Activated CD8-positive, alpha-beta T cell treated with anti-CD3 and anti-CD28 coated beads, Interleukin-2, amount 10 ng/mL, durations not matched to agents 7 days and 5 days (primary cell): Measurements from ENCODE around the gene RC3H2. TPM values are rescaled to one million over a fixed set of nuclear protein-coding genes. Genes with fewer than 3 reads are reported as not detected.
"Not testable (repeated sequence)": the region's sequence is repeated elsewhere in the genome, so short reads cannot be mapped to it uniquely, and the experiment has no call there.

ENCODE experiments used
- ATAC-seq: fragments of 150-1000 bp; cut with Tn5 transposase; one replicate; pipeline ENCODE4 v1.10.0; 2021; ENCODE audit warnings: moderate library complexity
- CTCF ChIA-PET: fragments of 350-600 bp; sonication (Branson Sonifier 250); formaldehyde crosslinking; loops from one replicate; lab custom pipeline; 2021; ENCODE audit warnings: antibody characterized with exemption; lab: Charles Lee
- POLR2A ChIA-PET: fragments of 350-600 bp; sonication (Branson Sonifier 250); formaldehyde crosslinking; loops from one replicate; lab custom pipeline; 2021; ENCODE audit warnings: antibody characterized with exemption; lab: Charles Lee
- DNase-seq: peaks from one replicate; pipeline ENCODE4 v3.0.0-alpha.2; 2020
- H3K27ac Mint-ChIP-seq: one replicate; pipeline ENCODE4 v1.8.0; 2021; ENCODE audit warnings: mild to moderate bottlenecking, mixed read lengths
- H3K27me3 Mint-ChIP-seq: one replicate; pipeline ENCODE4 v1.8.0; 2021; ENCODE audit warnings: low read depth, mixed read lengths
- H3K36me3 Mint-ChIP-seq: one replicate; pipeline ENCODE4 v1.8.0; 2021; ENCODE audit warnings: low read depth, mixed read lengths
- H3K4me1 Mint-ChIP-seq: one replicate; pipeline ENCODE4 v1.8.0; 2021; ENCODE audit warnings: low read depth, mixed read lengths
- H3K4me3 Mint-ChIP-seq: one replicate; pipeline ENCODE4 v1.8.0; 2021; ENCODE audit warnings: mild to moderate bottlenecking, mixed read lengths
- H3K9me3 Mint-ChIP-seq: one replicate; pipeline ENCODE4 v1.8.0; 2022; ENCODE audit warnings: mixed read lengths; ENCODE audit not compliant: insufficient read depth
- total RNA-seq, 2 experiments: library from RNA; stranded (reverse); gene quantifications; one replicate each; pipeline ENCODE4 v1.2.3, GENCODE V29; 2021

RC3H2 gene
- total RNA-seq, 2 experiments from 2014 or later = 40.3 to 43.6 TPM

DNA sequence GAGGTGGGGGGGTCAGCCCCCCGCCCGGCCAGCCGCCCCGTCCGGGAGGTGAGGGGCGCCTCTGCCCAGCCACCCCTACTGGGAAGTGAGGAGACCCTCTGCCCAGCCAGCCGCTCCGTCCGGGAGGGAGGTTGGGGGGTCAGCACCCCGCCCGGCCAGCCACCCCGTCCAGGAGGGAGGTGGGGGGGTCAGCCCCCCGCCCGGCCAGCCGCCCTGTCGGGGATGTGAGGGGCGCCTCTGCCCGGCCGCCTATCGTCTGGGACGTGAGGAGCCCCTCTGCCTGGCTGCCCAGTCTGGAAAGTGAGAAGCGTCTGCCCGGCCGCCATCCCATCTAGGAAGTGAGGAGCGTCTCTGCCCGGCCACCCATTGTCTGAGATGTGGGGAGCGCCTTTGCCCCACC lies 37.9 kb downstream of the RC3H2 start:
- H3K4me1 Mint-ChIP-seq, H3K4me3 Mint-ChIP-seq, DNase-seq, CTCF ChIA-PET, ATAC-seq, POLR2A ChIA-PET, H3K27ac Mint-ChIP-seq, H3K9me3 Mint-ChIP-seq, H3K27me3 Mint-ChIP-seq: not testable (repeated sequence)
- H3K36me3 Mint-ChIP-seq = peaks cover 42% of the 10 kb centered on the region

GRCh38 chr9:122866079-122866478 lies 39.1 kb downstream of the RC3H2 start:
- H3K27ac Mint-ChIP-seq = no peak overlapping the region
- H3K36me3 Mint-ChIP-seq = peaks cover 41% of the 10 kb centered on the region
- no peaks in the 10 kb centered on the region for H3K4me1 Mint-ChIP-seq
- no peak for DNase-seq
- H3K4me3 Mint-ChIP-seq = no peak overlapping the region
- no peaks in the 10 kb centered on the region for H3K27me3 Mint-ChIP-seq
- ChIA-PET POLR2A (no interaction called here), CTCF (no interaction called here)
- no peak for ATAC-seq
- H3K9me3 Mint-ChIP-seq = no peaks in the 10 kb centered on the region

DNA sequence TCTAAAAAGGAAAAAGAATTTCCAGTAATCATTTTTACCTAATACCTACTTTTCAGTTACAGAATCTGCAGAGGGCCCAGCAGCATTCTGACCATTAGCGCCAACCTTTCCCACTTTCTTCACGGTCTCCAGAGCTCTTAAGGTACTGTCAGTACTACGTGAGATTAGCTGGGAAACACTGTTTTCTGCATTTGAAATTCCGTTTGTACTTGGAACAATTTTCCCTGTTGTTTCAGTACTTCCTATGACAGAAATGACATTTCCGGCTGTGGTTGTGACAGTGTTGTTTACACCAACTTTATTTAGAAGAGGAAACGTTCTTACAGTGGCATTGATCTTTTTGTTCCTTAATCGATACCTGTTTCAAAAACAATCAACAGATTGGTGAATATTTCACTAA lies 39.9 kb downstream of the RC3H2 start:
- ATAC-seq = no peak
- no peak overlapping the region for H3K4me3 Mint-ChIP-seq
- no peak for DNase-seq
- H3K9me3 Mint-ChIP-seq = no peaks in the 10 kb centered on the region
- ChIA-PET POLR2A (no interaction called here), CTCF (no interaction called here)
- H3K36me3 Mint-ChIP-seq = peaks cover 34% of the 10 kb centered on the region
- no peaks in the 10 kb centered on the region for H3K4me1 Mint-ChIP-seq
- H3K27me3 Mint-ChIP-seq = no peaks in the 10 kb centered on the region
- H3K27ac Mint-ChIP-seq = no peak overlapping the region

- Mint-ChIP-seq H3K36me3 (peaks cover 41% of the 10 kb centered on the region), H3K9me3 (no peaks in the 10 kb centered on the region), H3K27me3 (no peaks in the 10 kb centered on the region), H3K4me3 (no peak overlapping the region), H3K4me1 (peaks cover 2% of the 10 kb centered on the region), H3K27ac (no peak overlapping the region)
- ATAC-seq = no peak
- no peak for DNase-seq
- CTCF ChIA-PET = interaction anchor here (1.4 kb wide), 1 partner anchor 12 kb away, joined by 4 read pairs; no protein-coding TSS in a partner anchor
- POLR2A ChIA-PET = no interaction called here
Measured at GRCh38 chr9:122863407-122863806, 41.8 kb downstream of the RC3H2 start.

DNA sequence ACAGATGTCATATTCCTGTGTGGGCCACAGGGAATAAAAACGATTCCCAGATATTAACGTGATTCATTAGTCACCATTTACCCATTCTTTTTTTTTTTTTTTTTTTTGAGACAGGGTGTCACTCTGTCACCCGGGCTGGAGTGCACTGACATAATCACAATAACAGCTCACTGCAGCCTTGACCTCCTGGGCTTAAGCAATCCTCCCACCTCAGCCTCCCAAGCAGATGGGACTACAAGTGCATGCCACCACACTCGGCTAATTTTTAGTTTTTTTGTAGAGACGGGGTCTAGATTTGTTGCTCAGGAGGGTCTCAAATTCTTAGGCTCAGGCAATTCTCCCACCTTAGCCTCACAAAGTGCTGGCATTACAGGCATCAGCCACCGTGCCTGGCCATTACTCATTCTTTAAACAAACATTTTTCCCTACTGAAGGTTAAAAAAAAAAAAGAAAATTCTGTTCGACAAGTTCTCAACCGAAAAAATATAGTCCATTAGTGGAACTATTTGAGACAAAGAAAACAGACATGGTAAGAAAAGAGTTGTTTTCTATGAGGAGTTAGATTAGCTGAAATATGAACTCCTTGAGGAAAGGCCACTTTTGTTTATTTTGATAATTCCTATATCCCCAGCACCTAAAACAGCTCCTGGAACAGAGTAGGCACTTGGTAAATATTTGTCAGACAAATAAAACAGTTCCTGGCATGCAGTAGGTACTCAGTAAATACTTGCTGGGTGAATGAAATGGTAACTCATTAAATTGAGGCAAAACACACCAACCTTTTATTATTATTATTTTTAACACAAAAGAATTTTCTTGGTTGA lies 44.6 kb downstream of the RC3H2 start:
- Mint-ChIP-seq H3K9me3 (no peaks in the 10 kb centered on the region), H3K4me3 (no peak overlapping the region), H3K4me1 (peaks cover 2% of the 10 kb centered on the region), H3K27ac (no peak overlapping the region), H3K36me3 (peaks cover 52% of the 10 kb centered on the region), H3K27me3 (no peaks in the 10 kb centered on the region)
- ATAC-seq (no peak), DNase-seq (no peak)
- POLR2A ChIA-PET = no interaction called here
- CTCF ChIA-PET = interaction anchor here (1.0 kb wide), 1 partner anchor 25 kb away, joined by 4 read pairs; no protein-coding TSS in a partner anchor

DNA sequence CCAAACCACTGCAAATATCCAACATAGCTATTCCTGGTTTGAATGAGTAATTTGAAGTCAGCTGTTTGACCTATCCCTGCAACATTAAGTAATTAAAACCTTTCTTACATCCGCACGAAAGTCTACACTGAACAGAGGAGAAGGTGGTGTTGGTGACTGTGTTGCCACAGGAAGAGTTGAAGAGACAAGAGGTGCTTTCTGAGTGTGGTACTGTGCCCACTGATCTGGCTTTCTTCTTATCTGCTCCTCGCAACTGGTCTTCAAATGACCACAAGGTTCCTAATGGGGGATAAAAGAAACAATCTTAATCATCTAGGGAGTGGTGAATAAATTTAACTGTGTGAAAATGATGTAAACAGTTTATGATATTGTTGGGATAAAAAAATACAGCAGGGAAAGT lies 47.3 kb downstream of the RC3H2 start:
- ATAC-seq = no peak
- Mint-ChIP-seq H3K4me3 (no peak overlapping the region), H3K27ac (no peak overlapping the region), H3K9me3 (no peaks in the 10 kb centered on the region), H3K4me1 (peaks cover 2% of the 10 kb centered on the region), H3K27me3 (no peaks in the 10 kb centered on the region), H3K36me3 (peaks cover 56% of the 10 kb centered on the region)
- DNase-seq = no peak
- ChIA-PET CTCF (interaction anchor here (0.6 kb wide), 1 partner anchor 82 kb away, joined by 3 read pairs; no protein-coding TSS in a partner anchor), POLR2A (no interaction called here)

GRCh38 chr9:122852085-122852786 lies 52.9 kb downstream of the RC3H2 start:
- CTCF ChIA-PET, H3K4me3 Mint-ChIP-seq, POLR2A ChIA-PET, H3K27ac Mint-ChIP-seq, H3K9me3 Mint-ChIP-seq, ATAC-seq, H3K27me3 Mint-ChIP-seq, DNase-seq: not testable (repeated sequence)
- H3K4me1 Mint-ChIP-seq = peaks cover 10% of the 10 kb centered on the region
- peaks cover 59% of the 10 kb centered on the region for H3K36me3 Mint-ChIP-seq

- no peaks in the 10 kb centered on the region for H3K27me3 Mint-ChIP-seq
- peaks cover 56% of the 10 kb centered on the region for H3K36me3 Mint-ChIP-seq
- H3K9me3 Mint-ChIP-seq = no peaks in the 10 kb centered on the region
- CTCF ChIA-PET = interaction anchor here (0.8 to 1.3 kb wide), 2 partner anchors 11 to 13 kb away, joined by 3 to 7 read pairs; no protein-coding TSS in a partner anchor
- peaks cover 34% of the 10 kb centered on the region for H3K4me1 Mint-ChIP-seq
- H3K27ac Mint-ChIP-seq = no peak overlapping the region
- DNase-seq = no peak
- POLR2A ChIA-PET = interaction anchor here (0.9 to 1.4 kb wide), 3 partner anchors 14 to 33 kb away, joined by 3 to 4 read pairs (median 3); partner anchors contain the start of gene PDCL
- no peak for ATAC-seq
- H3K4me3 Mint-ChIP-seq = no peak overlapping the region
Measured at GRCh38 chr9:122848256-122848943, 56.8 kb downstream of the RC3H2 start.

- CTCF ChIA-PET = no interaction called here
- POLR2A ChIA-PET = no interaction called here
- Mint-ChIP-seq H3K36me3 (peaks cover 49% of the 10 kb centered on the region), H3K4me1 (peaks cover 34% of the 10 kb centered on the region), H3K27ac (peak overlapping the region; percentile 69), H3K9me3 (no peaks in the 10 kb centered on the region), H3K27me3 (no peaks in the 10 kb centered on the region), H3K4me3 (no peak overlapping the region)
- ATAC-seq (no peak), DNase-seq (no peak)
Measured at GRCh38 chr9:122846371-122846940, 58.7 kb downstream of the RC3H2 start.

DNA sequence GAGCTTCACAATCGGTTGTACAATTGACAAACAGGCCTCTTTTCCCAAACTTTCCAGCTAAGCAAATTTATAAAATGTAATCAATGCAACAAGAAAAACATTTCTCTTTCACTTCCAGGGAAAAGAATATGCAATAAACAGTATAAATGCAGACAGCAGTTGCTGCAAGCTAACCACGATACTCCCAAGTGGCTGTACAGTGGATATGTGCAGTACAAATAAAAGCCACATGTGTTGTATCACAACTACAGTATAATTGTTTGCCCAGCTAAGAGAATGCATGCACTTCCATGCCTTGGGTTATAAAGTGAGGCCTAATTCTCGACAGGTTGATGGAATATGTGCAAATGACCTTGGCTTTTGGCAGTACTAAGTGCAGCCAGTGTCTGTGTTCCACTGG lies 60.0 kb downstream of the RC3H2 start:
- CTCF ChIA-PET = interaction anchor here (2.6 kb wide), 1 partner anchor 9 kb away, joined by 21 read pairs; no protein-coding TSS in a partner anchor
- Mint-ChIP-seq H3K4me1 (peaks cover 34% of the 10 kb centered on the region), H3K27ac (no peak overlapping the region), H3K36me3 (peaks cover 38% of the 10 kb centered on the region), H3K27me3 (no peaks in the 10 kb centered on the region), H3K4me3 (no peak overlapping the region), H3K9me3 (no peaks in the 10 kb centered on the region)
- no peak for DNase-seq
- no peak for ATAC-seq
- POLR2A ChIA-PET = interaction anchor here (0.6 kb wide), 1 partner anchor 11 kb away, joined by 3 read pairs; no protein-coding TSS in a partner anchor

- ChIA-PET CTCF (interaction anchor here (0.9 to 2.6 kb wide), 2 partner anchors 8 to 11 kb away, joined by 3 to 21 read pairs; no protein-coding TSS in a partner anchor), POLR2A (interaction anchor here (1.1 kb wide), 1 partner anchor 9 kb away, joined by 3 read pairs; no protein-coding TSS in a partner anchor)
- Mint-ChIP-seq H3K4me3 (no peak overlapping the region), H3K27me3 (no peaks in the 10 kb centered on the region), H3K36me3 (peaks cover 32% of the 10 kb centered on the region), H3K27ac (no peak overlapping the region), H3K9me3 (no peaks in the 10 kb centered on the region), H3K4me1 (peaks cover 30% of the 10 kb centered on the region)
- ATAC-seq = no peak
- DNase-seq = no peak
Measured at GRCh38 chr9:122844137-122844536, 61.0 kb downstream of the RC3H2 start.
